T-helper 17 cell (primary cell): Measurements from ENCODE around the gene AGXT2. TPM values are rescaled to one million over a fixed set of nuclear protein-coding genes. Genes with fewer than 3 reads are reported as not detected.

Experiments used
- ATAC-seq: fragments of 150-1000 bp; cut with Tn5 transposase; 2 replicates; pipeline ENCODE4 v1.10.0; 2021; ENCODE audit warnings: mild to moderate bottlenecking, moderate library complexity
- DNase-seq, 3 donors: peaks; one replicate each; pipeline versions ENCODE4 v3.0.0 to v3.0.0-alpha.2; 2020 to 2021
- H3K9me3 ChIP-seq: one replicate; pipeline ENCODE4 v1.7.0; 2013; ENCODE audit warnings: low read length, mild to moderate bottlenecking; ENCODE audit not compliant: control insufficient read depth, poor library complexity, severe bottlenecking
- H3K27ac Mint-ChIP-seq: one replicate; pipeline ENCODE4 v1.8.0; 2022; ENCODE audit warnings: mild to moderate bottlenecking, moderate library complexity, mixed read lengths
- H3K27me3 Mint-ChIP-seq: one replicate; pipeline ENCODE4 v1.8.0; 2022; ENCODE audit warnings: mixed read lengths
- H3K36me3 Mint-ChIP-seq: one replicate; pipeline ENCODE4 v1.8.0; 2022; ENCODE audit warnings: low read depth, mixed read lengths
- H3K4me1 Mint-ChIP-seq: one replicate; pipeline ENCODE4 v1.8.0; 2022; ENCODE audit warnings: mild to moderate bottlenecking, mixed read lengths
- H3K4me3 Mint-ChIP-seq: one replicate; pipeline ENCODE4 v1.8.0; 2022; ENCODE audit warnings: mild to moderate bottlenecking, moderate library complexity, mixed read lengths
- total RNA-seq, 4 donors: library from RNA in 2 of 4; stranded (reverse) in 2 of 4; gene quantifications; one replicate each; pipeline ENCODE4 v1.2.3 and lab custom pipeline; 2022 to 2026

Gene AGXT2
- total RNA-seq, 2 donors from 2014 or later = not detected

DNA sequence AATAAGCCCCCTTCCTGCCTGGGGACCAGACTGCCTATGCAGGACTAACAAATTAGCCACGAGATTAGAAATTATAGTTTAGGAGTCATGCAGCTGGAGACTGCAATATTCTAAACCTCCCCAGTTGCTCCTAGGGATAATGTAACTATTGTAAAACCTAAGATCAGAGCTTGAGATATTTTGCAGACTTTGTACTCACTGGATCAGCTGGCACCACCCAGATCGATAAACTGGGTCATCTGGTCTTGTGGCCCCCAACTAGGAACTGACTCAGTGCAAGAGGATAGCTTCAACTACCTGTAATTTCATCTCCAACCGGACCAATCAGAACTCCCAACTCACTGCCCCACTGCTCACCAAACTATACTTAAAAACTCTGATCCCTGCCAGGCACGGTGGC lies 80.2 kb downstream of the AGXT2 start:
- no peaks in the 10 kb centered on the region for H3K27me3 Mint-ChIP-seq
- no peaks in the 10 kb centered on the region for H3K9me3 ChIP-seq
- no peaks in the 10 kb centered on the region for H3K4me1 Mint-ChIP-seq
- no peak overlapping the region for H3K4me3 Mint-ChIP-seq
- no peaks in the 10 kb centered on the region for H3K36me3 Mint-ChIP-seq
- ATAC-seq (no peak), DNase-seq (no peak)
- H3K27ac Mint-ChIP-seq = no peak overlapping the region

- ATAC-seq (no peak), DNase-seq (no peak)
- no peaks in the 10 kb centered on the region for H3K27me3 Mint-ChIP-seq
- H3K36me3 Mint-ChIP-seq = peaks cover 2% of the 10 kb centered on the region
- peaks cover 5% of the 10 kb centered on the region for H3K4me1 Mint-ChIP-seq
- H3K27ac Mint-ChIP-seq = peak overlapping the region; percentile 62
- H3K9me3 ChIP-seq = no peaks in the 10 kb centered on the region
- H3K4me3 Mint-ChIP-seq = no peak overlapping the region
Measured at GRCh38 chr5:34959323-34959722, 88.4 kb downstream of the AGXT2 start.

DNA sequence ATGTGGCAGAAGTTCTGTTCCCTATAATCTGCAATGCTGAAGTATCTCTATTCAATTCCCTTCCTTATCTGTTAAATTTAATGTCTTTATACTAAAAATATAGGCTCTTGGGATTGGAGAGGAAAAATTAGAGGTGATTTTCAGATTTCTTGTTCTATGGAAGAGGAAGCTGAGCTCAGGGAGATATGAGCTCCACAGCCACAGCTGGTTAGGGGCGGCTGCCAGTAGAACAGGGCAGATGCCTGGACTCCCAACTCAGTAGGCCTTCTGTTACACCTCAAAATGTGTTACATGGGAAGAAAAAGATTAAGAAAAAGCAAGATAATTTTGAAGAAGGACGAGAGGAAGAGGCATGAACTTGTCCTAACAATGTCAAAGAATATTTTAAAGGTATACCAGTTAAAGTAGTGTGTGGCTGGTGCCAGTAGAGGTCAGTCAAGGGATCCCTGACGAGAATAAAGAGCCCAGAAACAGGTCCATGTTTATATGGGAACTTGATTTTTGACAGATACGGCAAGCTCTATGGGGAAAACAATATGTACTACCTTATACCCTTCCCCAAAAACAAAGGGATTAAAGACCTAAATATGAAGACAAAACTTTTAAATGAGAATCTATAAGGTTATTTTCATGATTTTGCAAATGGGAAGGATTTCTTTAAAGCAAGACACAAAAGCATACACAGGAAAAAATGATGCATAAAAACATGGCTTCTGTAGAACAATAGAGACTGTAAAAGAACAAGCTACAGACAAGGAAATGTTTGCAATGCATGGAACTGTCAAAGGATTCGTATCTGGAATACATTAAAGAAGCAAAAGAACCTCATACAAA lies 89.7 kb downstream of the AGXT2 start:
- H3K4me3 Mint-ChIP-seq = no peak overlapping the region
- peak; percentile 68 for ATAC-seq
- H3K4me1 Mint-ChIP-seq = peaks cover 5% of the 10 kb centered on the region
- no peaks in the 10 kb centered on the region for H3K27me3 Mint-ChIP-seq
- H3K36me3 Mint-ChIP-seq = peaks cover 2% of the 10 kb centered on the region
- no peaks in the 10 kb centered on the region for H3K9me3 ChIP-seq
- DNase-seq = no peak
- H3K27ac Mint-ChIP-seq = no peak overlapping the region

DNA sequence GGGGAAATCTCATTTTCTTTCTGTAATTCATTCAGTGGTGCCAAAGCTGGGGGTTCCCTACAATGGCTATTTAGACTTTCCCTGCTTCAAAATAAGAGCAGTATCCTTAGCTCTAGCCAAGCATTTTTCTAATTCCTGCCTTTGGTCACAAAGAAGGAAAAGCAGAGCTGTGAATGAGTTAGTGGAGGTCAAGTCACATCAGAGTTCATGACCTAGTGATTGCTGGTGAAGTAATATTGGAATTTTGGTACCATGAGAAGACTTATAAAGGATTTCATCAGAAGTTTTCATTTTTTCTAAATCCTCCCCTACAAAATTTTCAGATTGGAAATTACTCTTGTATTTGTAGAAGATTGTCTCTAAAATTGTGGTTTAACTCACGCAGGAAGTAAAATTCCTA lies 90.4 kb downstream of the AGXT2 start:
- Mint-ChIP-seq H3K27ac (no peak overlapping the region), H3K27me3 (no peaks in the 10 kb centered on the region), H3K36me3 (peaks cover 2% of the 10 kb centered on the region), H3K4me1 (peaks cover 5% of the 10 kb centered on the region), H3K4me3 (no peak overlapping the region)
- DNase-seq (no peak), ATAC-seq (no peak)
- no peaks in the 10 kb centered on the region for H3K9me3 ChIP-seq

Other genes with a start within 250 kb of the AGXT2 start
- under 1 TPM; 0.42 to 0.96 TPM for gene TTC23L, start 208.8 kb downstream of the AGXT2 start, total RNA-seq
- gene RAD1, start 132.4 kb downstream of the AGXT2 start, total RNA-seq = 10 to 100 TPM; 25.4 to 32.4 TPM
- 10 to 100 TPM; 20.6 to 24.4 TPM for gene BRIX1, start 132.2 kb downstream of the AGXT2 start, total RNA-seq
- gene DNAJC21, start 118.4 kb downstream of the AGXT2 start, total RNA-seq = 10 to 100 TPM; 54.0 to 54.3 TPM
- gene PRLR, start 182.5 kb upstream of the AGXT2 start, total RNA-seq = not detected